Thymus (tissue), 11 donors: Measurements from ENCODE around the gene DNAAF1. TPM values are rescaled to one million over a fixed set of nuclear protein-coding genes. Genes with fewer than 3 reads are reported as not detected.
"Not testable (repeated sequence)": the region's sequence is repeated elsewhere in the genome, so short reads cannot be mapped to it uniquely, and the experiment has no call there.

ENCODE experiments used
- DNase-seq, 9 donors: peaks; one replicate each; pipeline ENCODE4 v3.0.0-alpha.2; 2013; ENCODE audit warnings: low spot score in 9 of 9, low read depth in 6 of 9, missing footprints in 1 of 9
- H3K27ac ChIP-seq, 2 donors: one replicate each; pipeline ENCODE4 v1.5.1; 2013; ENCODE audit warnings: control low read depth in 1 of 2, low read depth in 1 of 2, low read length in 1 of 2, mild to moderate bottlenecking in 1 of 2, moderate library complexity in 1 of 2
- H3K27me3 ChIP-seq, 2 donors: one replicate each; pipeline ENCODE4 v1.5.1; 2013; ENCODE audit warnings: low read length in 1 of 2; ENCODE audit not compliant: control insufficient read depth in 2 of 2, insufficient read depth in 1 of 2
- H3K36me3 ChIP-seq, 2 donors: one replicate each; pipeline ENCODE4 v1.5.1; 2013; ENCODE audit warnings: low read length in 1 of 2, mild to moderate bottlenecking in 1 of 2, moderate library complexity in 1 of 2; ENCODE audit not compliant: control insufficient read depth in 2 of 2, insufficient read depth in 2 of 2
- H3K4me1 ChIP-seq, 2 donors: one replicate each; pipeline ENCODE4 v1.5.1; 2013; ENCODE audit warnings: low read length in 2 of 2; ENCODE audit not compliant: control insufficient read depth in 2 of 2, insufficient read depth in 2 of 2
- H3K4me3 ChIP-seq, 2 donors: one replicate each; pipeline ENCODE4 v1.5.1; 2013; ENCODE audit warnings: low read length in 2 of 2, control low read depth in 1 of 2, mild to moderate bottlenecking in 1 of 2
- H3K9me3 ChIP-seq, 2 donors: one replicate each; pipeline ENCODE4 v1.5.1; 2013; ENCODE audit warnings: low read length in 1 of 2, mild to moderate bottlenecking in 1 of 2; ENCODE audit not compliant: control insufficient read depth in 2 of 2, insufficient read depth in 1 of 2
- WGBS: extraction: QIAGEN DNeasy Blood & Tissue Kit; methylation state at CpG from one replicate; pipeline ENCODE4 v1.1.7; 2013; 5-methylcytosine and 5-hydroxymethylcytosine counted together
- polyA plus RNA-seq: library from polyadenylated mRNA; stranded (reverse); fragments of 200-250 nt; gene quantifications from one replicate; pipeline ENCODE4 v1.2.3, GENCODE V29; 2013
- total RNA-seq: library from RNA; stranded (reverse); fragments of 120-200 nt; gene quantifications from one replicate; pipeline ENCODE4 v1.2.4, GENCODE V29; 2013
- donor health status: healthy.

Gene DNAAF1
- total and polyA plus RNA-seq, 2 donors: 0.09 to 3.1 TPM

- Histone ChIP-seq H3K4me1 (no peaks in the 10 kb centered on the region), H3K9me3 (no peaks in the 10 kb centered on the region), H3K27me3 (no peaks in the 10 kb centered on the region), H3K36me3 (no peaks in the 10 kb centered on the region), H3K4me3 (no peak overlapping the region), H3K27ac (no peak overlapping the region)
- 94% methylated on average over 5 of the region's 5 CpGs for WGBS
- no peak for DNase-seq
These were observed 70.4 kb downstream of the DNAAF1 start for GRCh38 chr16:84215531-84215930.

GRCh38 chr16:84216144-84216543, 71.0 kb downstream of the DNAAF1 start:
- H3K4me3 ChIP-seq, H3K9me3 ChIP-seq, H3K4me1 ChIP-seq, DNase-seq, H3K27ac ChIP-seq, H3K36me3 ChIP-seq, H3K27me3 ChIP-seq: not testable (repeated sequence)
- WGBS: 98% methylated on average over 3 of the region's 3 CpGs

- H3K27ac ChIP-seq: no peak overlapping the region
- no peaks in the 10 kb centered on the region for H3K27me3 ChIP-seq
- WGBS: 92% methylated on average over 17 of the region's 17 CpGs
- no peaks in the 10 kb centered on the region for H3K4me1 ChIP-seq
- no peak for DNase-seq
- no peaks in the 10 kb centered on the region for H3K36me3 ChIP-seq
- no peaks in the 10 kb centered on the region for H3K9me3 ChIP-seq
- no peak overlapping the region for H3K4me3 ChIP-seq
These were observed 73.2 kb downstream of the DNAAF1 start for GRCh38 chr16:84218176-84218823.

GRCh38 chr16:84218956-84219355, 73.8 kb downstream of the DNAAF1 start:
- H3K36me3 ChIP-seq: no peaks in the 10 kb centered on the region
- no peak for DNase-seq
- WGBS: 81% methylated on average over 6 of the region's 6 CpGs

GRCh38 chr16:84220851-84221250, 75.7 kb downstream of the DNAAF1 start:
- no peaks in the 10 kb centered on the region for H3K9me3 ChIP-seq
- no peaks in the 10 kb centered on the region for H3K4me1 ChIP-seq
- H3K4me3 ChIP-seq: no peak overlapping the region
- peaks cover 0 to 2% of the 10 kb centered on the region in 2 donors for H3K27me3 ChIP-seq
- H3K27ac ChIP-seq: no peak overlapping the region
- no peak for DNase-seq
- no peaks in the 10 kb centered on the region for H3K36me3 ChIP-seq
- 89% methylated on average over 1 of the region's 1 CpG for WGBS

More at GRCh38 chr16:84218956-84219355, 73.8 kb downstream of the DNAAF1 start:
- Histone ChIP-seq H3K27ac (no peak overlapping the region), H3K4me1 (no peaks in the 10 kb centered on the region), H3K27me3 (no peaks in the 10 kb centered on the region), H3K4me3 (no peak overlapping the region), H3K9me3 (no peaks in the 10 kb centered on the region)

- 91% methylated on average over 4 of the region's 4 CpGs for WGBS
- Histone ChIP-seq H3K27me3 (peaks cover 2 to 4% of the 10 kb centered on the region in 2 donors), H3K4me3 (no peak overlapping the region), H3K36me3 (no peaks in the 10 kb centered on the region), H3K4me1 (no peaks in the 10 kb centered on the region), H3K27ac (no peak overlapping the region), H3K9me3 (no peaks in the 10 kb centered on the region)
- DNase-seq: no peak
These were observed 78.3 kb downstream of the DNAAF1 start for GRCh38 chr16:84223456-84223855.

- no peak for DNase-seq
- H3K4me1 ChIP-seq: no peaks in the 10 kb centered on the region
- no peak overlapping the region for H3K4me3 ChIP-seq
- 92% methylated on average over 3 of the region's 3 CpGs for WGBS
- H3K36me3 ChIP-seq: no peaks in the 10 kb centered on the region
- no peaks in the 10 kb centered on the region for H3K9me3 ChIP-seq
- H3K27me3 ChIP-seq: peaks cover 2 to 6% of the 10 kb centered on the region in 2 donors
- H3K27ac ChIP-seq: no peak overlapping the region
These were observed 79.4 kb downstream of the DNAAF1 start for GRCh38 chr16:84224554-84224953.

GRCh38 chr16:84225126-84225525, 80.0 kb downstream of the DNAAF1 start:
- Histone ChIP-seq H3K27ac (no peak overlapping the region), H3K36me3 (no peaks in the 10 kb centered on the region), H3K9me3 (no peaks in the 10 kb centered on the region), H3K27me3 (peaks cover 2 to 6% of the 10 kb centered on the region in 2 donors), H3K4me1 (no peaks in the 10 kb centered on the region), H3K4me3 (no peak overlapping the region)
- no peak for DNase-seq
- WGBS: 96% methylated on average over 3 of the region's 3 CpGs

- H3K4me3 ChIP-seq: no peak overlapping the region
- peaks cover 2 to 6% of the 10 kb centered on the region in 2 donors for H3K27me3 ChIP-seq
- no peaks in the 10 kb centered on the region for H3K36me3 ChIP-seq
- no peak for DNase-seq
- WGBS: 98% methylated on average over 7 of the region's 7 CpGs
- H3K4me1 ChIP-seq: no peaks in the 10 kb centered on the region
- H3K9me3 ChIP-seq: no peaks in the 10 kb centered on the region
- H3K27ac ChIP-seq: no peak overlapping the region
These were observed 80.5 kb downstream of the DNAAF1 start for GRCh38 chr16:84225571-84225970.
